GM12872 (cell line): ENCODE measurements around the gene C14orf132.

ENCODE experiments used
- TF ChIP-seq, protein P1 (sequence below): IDR thresholded peaks from 3 replicates; pipeline ENCODE4 v1.5.1; 2011; ENCODE audit warnings: low read depth, mild to moderate bottlenecking, low read length, moderate library complexity; ENCODE audit not compliant: insufficient read depth

The C14orf132 gene

DNA sequence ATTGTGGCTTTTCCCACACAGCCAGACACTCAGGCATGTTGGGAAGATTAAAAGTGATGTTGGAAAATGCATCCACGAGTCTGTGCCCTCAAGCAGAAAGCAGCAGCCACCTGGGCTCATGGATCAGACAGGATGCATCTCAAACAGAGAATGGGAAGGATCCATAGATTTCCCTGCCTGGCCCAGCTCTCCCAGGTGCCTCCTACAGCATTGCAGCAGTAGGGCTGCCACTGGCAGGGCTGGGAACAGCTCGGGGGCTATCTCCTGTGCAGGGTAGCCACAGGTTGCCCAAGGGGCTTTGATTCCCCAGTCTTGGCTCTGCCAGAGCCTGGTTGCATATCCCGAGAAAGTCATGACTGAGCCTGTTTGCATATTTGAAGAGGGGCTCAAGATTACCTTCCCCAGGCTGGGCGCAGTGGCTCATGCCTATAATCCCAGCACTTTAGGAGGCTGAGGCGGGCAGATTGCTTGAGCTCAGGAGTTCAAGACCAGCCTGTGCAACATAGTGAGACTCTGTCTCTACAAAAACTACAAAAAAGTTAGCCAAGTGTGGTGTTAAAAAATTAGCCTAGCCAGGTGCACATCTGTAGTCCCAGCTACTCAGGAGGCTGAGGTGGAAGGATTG is 19.5 kb downstream of the C14orf132 start:
- TF ChIP-seq, protein P1, sequence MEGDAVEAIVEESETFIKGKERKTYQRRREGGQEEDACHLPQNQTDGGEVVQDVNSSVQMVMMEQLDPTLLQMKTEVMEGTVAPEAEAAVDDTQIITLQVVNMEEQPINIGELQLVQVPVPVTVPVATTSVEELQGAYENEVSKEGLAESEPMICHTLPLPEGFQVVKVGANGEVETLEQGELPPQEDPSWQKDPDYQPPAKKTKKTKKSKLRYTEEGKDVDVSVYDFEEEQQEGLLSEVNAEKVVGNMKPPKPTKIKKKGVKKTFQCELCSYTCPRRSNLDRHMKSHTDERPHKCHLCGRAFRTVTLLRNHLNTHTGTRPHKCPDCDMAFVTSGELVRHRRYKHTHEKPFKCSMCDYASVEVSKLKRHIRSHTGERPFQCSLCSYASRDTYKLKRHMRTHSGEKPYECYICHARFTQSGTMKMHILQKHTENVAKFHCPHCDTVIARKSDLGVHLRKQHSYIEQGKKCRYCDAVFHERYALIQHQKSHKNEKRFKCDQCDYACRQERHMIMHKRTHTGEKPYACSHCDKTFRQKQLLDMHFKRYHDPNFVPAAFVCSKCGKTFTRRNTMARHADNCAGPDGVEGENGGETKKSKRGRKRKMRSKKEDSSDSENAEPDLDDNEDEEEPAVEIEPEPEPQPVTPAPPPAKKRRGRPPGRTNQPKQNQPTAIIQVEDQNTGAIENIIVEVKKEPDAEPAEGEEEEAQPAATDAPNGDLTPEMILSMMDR, result no peak

DNA sequence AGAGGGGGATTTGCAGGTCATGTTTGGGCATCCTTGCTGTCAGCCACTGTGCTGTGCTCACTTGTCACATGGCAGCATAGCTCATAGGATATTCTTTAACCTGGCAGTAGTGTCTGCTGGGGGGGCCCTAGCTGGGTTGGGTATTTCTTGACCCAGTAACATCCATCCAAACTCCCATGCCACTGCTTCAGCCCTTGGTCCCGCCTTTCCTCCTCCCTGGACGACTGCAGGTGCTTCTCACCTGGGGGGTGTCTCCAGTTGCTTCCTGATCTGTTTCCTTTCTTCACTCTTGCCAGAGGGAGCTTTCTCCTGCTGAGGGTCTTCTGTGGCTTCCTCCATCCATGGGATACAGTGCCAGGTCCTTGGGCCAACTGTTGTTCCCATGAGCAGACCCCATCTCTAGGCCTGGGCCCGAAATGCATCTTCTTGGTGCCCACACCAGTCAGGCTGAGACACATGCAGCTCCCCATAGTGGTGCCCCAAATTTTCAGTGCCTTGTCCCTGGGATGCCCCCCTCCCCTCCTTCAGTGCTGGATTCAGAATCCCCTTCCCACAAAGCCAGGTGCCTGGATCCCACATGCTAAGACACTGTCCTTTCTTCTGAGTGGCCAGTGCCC is 20.5 kb downstream of the C14orf132 start:
- TF ChIP-seq, protein P1, result no peak

DNA sequence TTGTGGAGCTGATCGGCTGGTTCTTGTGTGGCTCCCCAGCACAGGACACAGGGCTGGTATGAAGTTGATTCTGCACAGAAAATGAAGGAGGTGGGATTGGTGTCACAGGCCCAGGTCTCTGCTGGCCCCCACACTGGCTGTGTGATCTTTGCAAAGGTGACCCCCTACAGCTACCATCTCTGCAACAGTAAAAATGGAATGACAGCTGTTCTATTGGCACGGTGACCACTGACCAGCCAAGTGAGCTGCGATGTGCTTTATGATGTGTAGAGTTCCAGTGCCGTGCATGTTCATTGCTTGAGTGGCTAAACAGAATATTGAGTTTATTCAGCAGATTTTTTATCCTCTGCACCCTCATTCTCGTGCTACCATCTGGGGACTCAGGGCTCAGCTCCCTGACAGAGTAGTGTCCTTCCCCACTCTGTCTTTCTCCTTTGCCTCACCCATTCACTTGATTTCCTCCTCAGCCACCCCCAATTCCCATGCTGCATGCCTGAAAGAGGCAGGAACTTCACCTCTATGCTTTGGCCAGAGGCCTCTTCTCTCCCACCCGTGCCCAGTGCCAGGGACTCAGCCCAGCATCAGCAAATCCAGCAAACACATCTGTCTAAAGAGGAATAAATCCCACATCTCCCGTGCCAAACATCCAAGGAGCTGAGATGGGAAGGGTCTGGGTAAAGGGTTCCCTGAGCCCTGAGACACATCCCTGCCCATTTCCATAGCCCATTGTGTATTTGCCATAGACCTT is 21.2 kb downstream of the C14orf132 start:
- TF ChIP-seq, protein P1, result no peak

DNA sequence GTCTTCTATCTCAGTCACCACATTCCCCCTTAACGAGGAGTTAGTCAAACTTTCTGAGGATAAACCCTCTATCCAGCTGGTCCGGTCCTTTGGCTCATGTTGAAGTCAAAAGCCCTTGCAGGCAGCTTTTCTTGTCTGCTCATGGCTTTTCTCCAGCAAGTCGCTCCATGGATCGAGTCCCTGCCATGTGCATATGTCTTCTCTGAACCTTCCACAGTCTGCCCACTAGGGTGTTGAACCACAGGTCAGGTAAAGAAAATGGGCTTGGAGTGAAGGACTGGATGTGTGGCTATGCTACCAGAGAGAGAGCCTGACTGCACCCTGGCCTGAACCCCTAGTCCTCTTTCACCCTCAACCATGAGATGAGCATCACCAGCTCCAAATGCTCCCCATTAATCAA is 22.8 kb downstream of the C14orf132 start:
- TF ChIP-seq, protein P1, result no peak

DNA sequence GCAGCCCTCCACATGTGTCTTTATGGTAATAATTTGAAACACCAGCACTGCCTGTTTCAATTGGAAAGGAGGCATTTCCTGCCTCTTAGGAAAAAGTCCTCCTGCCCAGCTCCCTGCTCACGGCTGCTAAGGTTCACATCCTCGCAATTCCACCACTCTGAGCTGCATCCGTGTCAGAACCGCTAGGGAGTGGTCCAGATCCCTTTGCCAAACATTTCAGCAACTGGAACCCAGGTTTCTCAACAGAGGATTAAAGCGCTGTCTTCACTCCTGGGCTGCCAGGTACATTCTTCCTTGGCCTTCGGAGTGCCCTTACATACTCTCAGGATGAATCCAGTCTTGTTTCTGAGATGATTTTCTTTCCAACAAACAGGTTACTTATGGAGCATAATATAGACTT is 23.3 kb downstream of the C14orf132 start:
- TF ChIP-seq, protein P1, result no peak

DNA sequence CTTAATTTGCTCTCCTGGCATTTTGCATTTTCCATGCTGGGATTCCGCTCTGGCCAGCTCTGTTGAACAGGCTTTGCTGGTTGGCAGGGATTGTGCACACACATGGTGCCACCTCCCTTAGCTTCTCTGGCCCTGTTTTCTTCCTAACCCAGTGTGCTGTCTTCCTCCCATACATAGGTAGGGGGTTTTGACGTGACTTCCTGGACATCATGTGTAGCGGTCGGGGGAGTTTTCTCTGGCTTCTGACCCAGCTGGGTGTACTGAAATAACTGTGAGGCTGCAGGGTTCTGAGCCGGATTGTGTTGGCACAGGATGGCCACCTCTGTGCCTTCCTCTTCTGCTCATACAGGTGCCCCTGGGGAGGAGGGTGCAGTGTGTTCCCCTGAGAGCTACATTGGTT is 25.7 kb downstream of the C14orf132 start:
- TF ChIP-seq, protein P1, result no peak

DNA sequence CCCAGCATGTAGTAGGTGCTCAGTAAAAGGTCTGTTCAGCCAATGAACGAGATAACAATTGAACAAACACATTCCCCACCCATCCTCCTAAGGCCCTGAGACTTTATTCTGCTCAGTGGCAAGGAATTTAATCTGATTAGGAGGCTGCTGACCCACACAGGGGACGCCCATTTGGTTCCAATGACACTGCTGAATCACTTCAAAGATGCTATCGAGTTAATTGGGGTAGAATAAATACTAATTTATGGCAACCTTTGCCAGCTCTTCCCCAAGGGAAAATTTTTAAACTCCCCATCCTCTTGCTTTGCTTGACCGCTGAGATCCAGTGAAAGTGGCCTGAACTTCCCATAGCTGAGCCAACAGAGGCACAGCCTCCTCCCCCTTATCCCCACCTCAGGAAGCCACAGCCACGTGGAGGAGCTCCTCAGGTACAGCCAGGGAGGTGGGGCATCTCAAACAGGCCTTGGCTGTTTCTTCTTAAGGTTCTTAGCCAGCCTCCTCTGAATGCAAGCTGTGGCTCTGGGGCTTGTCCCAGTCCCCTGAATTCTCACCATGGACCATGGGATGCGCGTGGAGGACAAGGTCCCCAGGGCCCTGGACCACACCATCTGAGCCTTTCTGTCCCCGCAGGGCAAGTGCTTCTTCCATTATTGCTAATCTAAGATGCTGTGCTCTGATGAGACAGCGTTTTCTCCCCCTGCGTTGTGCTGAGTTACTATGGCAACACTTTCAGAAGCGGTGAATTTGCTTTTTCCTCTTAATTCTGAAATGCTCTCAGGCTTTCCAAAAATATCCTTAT is 26.7 kb downstream of the C14orf132 start:
- TF ChIP-seq, protein P1, result no peak
